HG03066 (cell line): ENCODE measurements around the gene IL20RB.

Experiments
- ATAC-seq: cut with Tn5 transposase; IDR thresholded peaks from one replicate; pipeline ENCODE4 v1.9.1; 2021; ENCODE audit warnings: low read depth; ENCODE audit not compliant: unreplicated experiment

The IL20RB gene

GRCh38 chr3:137024348-137024747, 66.6 kb downstream of the IL20RB start:
- no peak for ATAC-seq

DNA sequence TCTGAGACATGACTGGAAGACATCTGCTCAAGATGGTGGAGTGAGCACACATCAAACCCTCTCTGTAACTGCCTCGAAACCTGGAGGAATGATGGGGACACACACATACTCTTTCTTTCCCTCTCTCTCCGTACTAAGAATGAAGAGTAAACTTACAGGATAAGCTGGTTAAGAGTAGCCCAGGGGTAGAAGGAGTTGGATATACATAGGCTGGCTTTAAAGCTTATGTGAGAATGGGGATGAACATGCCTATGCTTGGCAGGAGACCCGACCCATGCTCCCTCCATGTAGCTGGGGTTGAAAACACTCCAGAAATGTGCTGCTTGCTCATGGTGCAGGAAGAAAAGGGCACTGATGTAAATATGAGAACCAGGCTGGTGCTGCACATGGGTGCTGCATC, 68.9 kb downstream of the IL20RB start:
- no peak for ATAC-seq

DNA sequence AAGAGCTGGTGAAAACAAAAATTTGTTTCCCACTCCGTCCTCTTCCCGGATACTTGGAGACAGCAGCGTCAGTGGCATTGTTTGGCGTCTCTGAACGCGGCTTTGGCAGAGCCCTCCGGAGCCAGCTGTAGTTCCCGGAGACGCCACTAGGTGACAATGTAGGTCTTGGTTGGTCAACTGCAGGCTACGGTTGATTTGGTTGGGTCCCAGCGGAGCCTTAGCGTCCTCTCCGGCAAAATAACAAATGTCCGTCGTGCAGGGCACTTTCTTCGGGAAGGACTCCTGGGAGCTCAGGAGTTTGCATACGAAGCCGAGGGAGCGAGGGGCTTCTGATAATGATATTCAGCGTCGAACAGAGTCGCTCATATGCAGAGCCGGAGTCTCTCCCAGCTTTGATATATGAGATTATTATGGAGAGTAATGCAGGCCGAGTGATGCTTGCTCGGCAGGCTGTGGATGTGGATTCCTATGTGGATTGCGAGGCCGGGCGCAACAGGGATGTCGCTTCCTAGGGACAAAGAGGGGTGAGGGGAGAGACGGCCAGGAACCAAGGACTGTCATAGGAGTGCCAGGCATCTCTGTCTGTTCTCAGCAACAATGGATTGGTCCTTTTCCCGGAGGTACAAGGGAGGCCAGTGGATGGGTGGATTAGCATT, 74.8 kb downstream of the IL20RB start:
- ATAC-seq, result peak; percentile 90

DNA sequence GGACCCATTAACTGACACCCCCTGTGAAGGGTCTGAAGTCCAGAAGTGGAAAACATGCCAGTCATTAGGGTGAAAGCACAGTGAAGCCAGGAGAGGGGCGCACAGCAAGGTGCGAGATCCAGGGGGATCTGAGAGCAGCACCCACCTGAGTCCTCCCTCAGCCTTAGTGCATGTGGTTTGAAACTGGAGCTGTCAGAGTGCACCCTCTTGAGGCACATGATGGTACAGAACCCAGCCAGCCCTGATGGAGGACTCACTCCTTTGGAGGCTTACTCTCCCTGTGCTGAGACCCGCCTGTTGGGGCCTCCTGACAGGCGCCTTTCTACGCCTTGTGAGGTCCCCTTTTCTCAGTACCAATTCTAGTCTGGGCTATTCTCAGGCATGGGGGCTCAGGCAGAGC, 77.8 kb downstream of the IL20RB start:
- no peak for ATAC-seq

DNA sequence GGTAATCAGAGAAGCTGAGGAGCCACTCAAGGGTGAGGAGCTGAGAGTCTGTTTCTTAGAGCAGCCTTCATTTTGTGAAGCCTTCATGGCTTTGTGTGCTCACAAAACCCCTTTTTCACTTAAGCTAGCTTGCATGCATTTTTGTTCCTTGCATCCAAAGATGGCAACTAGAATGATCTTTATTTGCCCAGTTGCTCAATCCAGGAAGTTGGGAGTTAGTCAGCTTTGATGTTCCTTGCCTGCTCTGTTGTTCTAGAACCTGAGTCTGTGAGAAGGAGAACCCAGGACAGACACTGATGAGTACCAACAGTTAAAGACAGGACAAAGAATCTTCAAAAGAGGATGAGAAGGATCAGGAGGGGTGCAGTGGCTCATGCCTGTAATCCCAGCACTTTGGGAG, 81.8 kb downstream of the IL20RB start:
- no peak for ATAC-seq

DNA sequence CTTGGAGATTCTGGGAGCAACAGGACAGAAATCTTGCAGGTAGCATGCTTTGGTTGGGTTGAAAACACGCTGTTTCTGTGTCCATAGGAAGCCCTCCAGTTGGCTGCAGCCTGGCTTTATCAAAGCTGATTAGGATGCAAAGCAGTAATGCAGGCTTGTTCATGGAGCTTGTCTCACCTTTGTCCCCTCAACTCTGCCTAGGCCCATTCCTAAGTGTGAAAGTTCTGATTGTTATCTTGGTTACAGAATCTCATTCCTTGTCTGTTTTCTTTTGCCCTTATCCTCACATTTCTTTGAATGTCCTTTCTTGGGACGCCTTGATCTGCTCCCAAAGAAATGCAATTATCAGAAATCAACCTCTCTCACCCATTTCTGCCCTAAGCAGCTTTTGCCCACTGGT, 83.5 kb downstream of the IL20RB start:
- ATAC-seq, result no peak

GRCh38 chr3:137041686-137042085, 83.9 kb downstream of the IL20RB start:
- no peak for ATAC-seq

GRCh38 chr3:137046747-137047146, 89.0 kb downstream of the IL20RB start:
- no peak for ATAC-seq

DNA sequence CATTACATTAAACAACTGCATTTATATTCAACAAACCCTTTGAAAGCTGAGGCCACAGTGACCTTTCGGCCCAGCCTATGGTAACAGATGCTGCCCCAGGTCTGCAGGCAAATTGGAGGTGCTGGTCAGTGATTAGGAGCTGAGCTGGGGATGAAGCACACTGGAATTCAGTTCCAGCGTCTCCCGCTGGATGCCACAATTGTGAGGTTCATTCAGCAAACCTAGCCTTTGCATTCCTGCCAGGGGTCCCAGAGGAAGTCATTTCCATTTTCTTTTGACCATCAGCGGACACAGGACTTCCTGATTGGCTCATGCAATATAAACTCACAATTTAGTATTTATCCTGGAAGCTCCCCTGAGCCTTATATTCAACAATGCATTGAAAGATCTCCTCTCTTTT, 89.5 kb downstream of the IL20RB start:
- ATAC-seq, result no peak

DNA sequence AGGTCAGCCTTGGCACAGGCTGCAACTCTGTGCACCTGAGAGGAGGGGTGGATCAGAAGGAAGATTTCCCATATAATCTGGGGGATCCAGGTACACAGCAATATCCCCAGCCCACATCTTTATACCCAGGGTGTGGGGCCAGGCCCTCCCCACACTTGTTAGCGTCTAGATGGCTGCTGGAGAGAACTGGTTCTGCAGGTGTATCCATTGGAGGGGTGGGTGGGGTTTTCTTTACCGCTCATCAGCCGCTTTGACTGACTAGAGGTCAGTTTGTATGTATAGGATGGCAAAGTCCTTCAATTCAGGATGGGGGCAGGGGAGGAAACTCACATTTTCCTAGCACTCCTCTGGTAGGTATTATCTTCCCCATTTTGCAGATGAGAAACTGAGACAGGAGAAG, 92.5 kb downstream of the IL20RB start:
- no peak for ATAC-seq

- ATAC-seq, result no peak
These were observed 94.5 kb downstream of the IL20RB start for GRCh38 chr3:137052298-137052697.
